Neural progenitor cell (in vitro differentiated cells): ENCODE measurements around the gene MSI2.

ENCODE experiments used
- EZH2 ChIP-seq: fragments of 200-600 bp; sonication (generic); IDR thresholded peaks from 2 replicates; pipeline ENCODE4 v1.6.1; 2017; ENCODE audit warnings: antibody characterized with exemption, mild to moderate bottlenecking, moderate library complexity
- EZH2phosphoT487 ChIP-seq: fragments of 200-600 bp; sonication (generic); IDR thresholded peaks from 2 replicates; pipeline ENCODE4 v1.6.1; 2017; ENCODE audit warnings: antibody characterized with exemption
- TF ChIP-seq, protein P1 (sequence below): fragments of 200-600 bp; sonication (generic); IDR thresholded peaks from 2 replicates; pipeline ENCODE4 v1.5.1; 2017; ENCODE audit warnings: antibody characterized with exemption, mild to moderate bottlenecking

DNA sequence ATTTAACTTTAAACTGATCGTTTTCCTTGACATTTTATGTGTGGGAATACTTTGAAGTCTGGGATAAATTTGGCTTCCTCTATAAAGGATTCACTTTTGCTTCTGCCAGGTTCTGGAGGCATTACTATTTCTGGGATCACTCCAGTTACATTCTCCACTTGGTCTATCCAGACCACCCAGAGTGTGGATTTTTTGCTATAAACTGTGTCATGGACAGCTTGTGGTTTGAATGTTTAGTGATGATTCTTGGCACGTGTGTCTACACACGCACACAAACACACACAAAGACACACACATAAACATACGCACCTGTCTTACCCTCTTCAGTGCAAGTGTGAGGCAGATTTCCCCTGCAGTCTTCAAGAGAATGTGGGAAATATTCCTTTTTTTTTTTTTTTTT lies 27.4 kb upstream of the MSI2 start:
- TF ChIP-seq, protein P1, sequence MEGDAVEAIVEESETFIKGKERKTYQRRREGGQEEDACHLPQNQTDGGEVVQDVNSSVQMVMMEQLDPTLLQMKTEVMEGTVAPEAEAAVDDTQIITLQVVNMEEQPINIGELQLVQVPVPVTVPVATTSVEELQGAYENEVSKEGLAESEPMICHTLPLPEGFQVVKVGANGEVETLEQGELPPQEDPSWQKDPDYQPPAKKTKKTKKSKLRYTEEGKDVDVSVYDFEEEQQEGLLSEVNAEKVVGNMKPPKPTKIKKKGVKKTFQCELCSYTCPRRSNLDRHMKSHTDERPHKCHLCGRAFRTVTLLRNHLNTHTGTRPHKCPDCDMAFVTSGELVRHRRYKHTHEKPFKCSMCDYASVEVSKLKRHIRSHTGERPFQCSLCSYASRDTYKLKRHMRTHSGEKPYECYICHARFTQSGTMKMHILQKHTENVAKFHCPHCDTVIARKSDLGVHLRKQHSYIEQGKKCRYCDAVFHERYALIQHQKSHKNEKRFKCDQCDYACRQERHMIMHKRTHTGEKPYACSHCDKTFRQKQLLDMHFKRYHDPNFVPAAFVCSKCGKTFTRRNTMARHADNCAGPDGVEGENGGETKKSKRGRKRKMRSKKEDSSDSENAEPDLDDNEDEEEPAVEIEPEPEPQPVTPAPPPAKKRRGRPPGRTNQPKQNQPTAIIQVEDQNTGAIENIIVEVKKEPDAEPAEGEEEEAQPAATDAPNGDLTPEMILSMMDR: no peak
- no peak for TF ChIP-seq EZH2phosphoT487
- no peak for TF ChIP-seq EZH2
